GM12878 (cell line): Measurements from ENCODE around the gene CYYR1. TPM values are rescaled to one million over a fixed set of nuclear protein-coding genes. Genes with fewer than 3 reads are reported as not detected.

ENCODE experiments used
- ATAC-seq: fragments of 200-7000 bp; cut with Tn5 transposase; 3 replicates; pipeline ENCODE4 v1.9.1; 2020; ENCODE audit warnings: mild to moderate bottlenecking, moderate library complexity
- BruUV-seq: library from RNA; stranded (reverse); fragments of 400-500 nt; replicated peaks from 2 replicates; lab custom pipeline; 2021; lab: Mats Ljungman, UMichigan
- CTCF ChIA-PET: fragments of 300-600 bp; sonication (Branson Sonifier 250); formaldehyde crosslinking; extraction: SDS; loops from one replicate; lab custom pipeline; 2021; ENCODE audit warnings: inconsistent platforms; lab: Yijun Ruan, JAX
- POLR2A ChIA-PET: fragments of 350-600 bp; formaldehyde crosslinking; extraction: SDS; loops from one replicate; lab custom pipeline; 2021; ENCODE audit warnings: inconsistent platforms; lab: Charles Lee
- RAD21 ChIA-PET: fragments of 300-600 bp; sonication (Branson Sonifier 250); formaldehyde crosslinking; loops from one replicate; lab custom pipeline; 2023; ENCODE audit warnings: antibody characterized with exemption; ENCODE audit not compliant: unreplicated experiment; lab: Charles Lee
- SMC1A ChIA-PET: fragments of 300-600 bp; sonication (Branson Sonifier 250); formaldehyde crosslinking; loops from one replicate; lab custom pipeline; 2023; ENCODE audit not compliant: unreplicated experiment, uncharacterized antibody; lab: Charles Lee
- DNase-seq: peaks from one replicate; pipeline ENCODE4 v3.0.0-alpha.2; 2011; ENCODE audit warnings: low read depth, low spot score
- FAIRE-seq: peaks from 3 replicates; lab custom pipeline; 2011; peaks lifted over from hg19 to GRCh38; lab: Jason Lieb, UNC
- H2AFZ ChIP-seq: 2 replicates; pipeline ENCODE4 v1.6.0; 2011; ENCODE audit warnings: low read depth, low read length, control low read depth; ENCODE audit not compliant: control insufficient read depth
- H3K27ac ChIP-seq: 2 replicates; pipeline ENCODE4 v1.5.1; 2011; ENCODE audit warnings: control low read depth; ENCODE audit not compliant: control insufficient read depth, insufficient read depth
- H3K27me3 ChIP-seq, 2 experiments: replicated peaks in 1 of 2; 2 replicates each; pipeline versions ENCODE4 v1.6.0 to v1.6.1; 2011; ENCODE audit warnings: low read length in 1 of 2; ENCODE audit not compliant: control insufficient read depth in 2 of 2, insufficient read depth in 2 of 2
- H3K36me3 ChIP-seq, 2 experiments: 2 replicates each; pipeline ENCODE4 v1.5.1; 2011; ENCODE audit warnings: low read length in 1 of 2; ENCODE audit not compliant: control insufficient read depth in 2 of 2, insufficient read depth in 2 of 2
- H3K4me1 ChIP-seq: 2 replicates; pipeline ENCODE4 v1.6.1; 2011; ENCODE audit warnings: mild to moderate bottlenecking, low read length, moderate library complexity, mixed read lengths; ENCODE audit not compliant: control insufficient read depth, insufficient read depth
- H3K4me2 ChIP-seq: 2 replicates; pipeline ENCODE4 v1.6.0; 2011; ENCODE audit warnings: control low read depth; ENCODE audit not compliant: control insufficient read depth, insufficient read depth
- H3K4me3 ChIP-seq: fragments of 200-600 bp; sonication (generic); 2 replicates; pipeline ENCODE4 v1.5.1; 2016
- H3K79me2 ChIP-seq: 2 replicates; pipeline ENCODE4 v1.6.0; 2011; ENCODE audit warnings: low read length; ENCODE audit not compliant: control insufficient read depth, insufficient read depth
- H3K9ac ChIP-seq: 2 replicates; pipeline ENCODE4 v1.8.0; 2011; ENCODE audit warnings: low read length, control low read depth, mixed read lengths; ENCODE audit not compliant: control insufficient read depth, insufficient read depth
- H3K9me3 ChIP-seq: replicated peaks from 3 replicates; pipeline ENCODE4 v1.5.1; 2011; ENCODE audit warnings: mild to moderate bottlenecking, low read length; ENCODE audit not compliant: control insufficient read depth, insufficient read depth
- H4K20me1 ChIP-seq: 2 replicates; pipeline ENCODE4 v1.6.0; 2011; ENCODE audit not compliant: control insufficient read depth, insufficient read depth
- CHD4 ChIP-seq: fragments of 200-600 bp; sonication (generic); IDR thresholded peaks from 2 replicates; pipeline ENCODE4 v1.6.1; 2016; ENCODE audit warnings: mild to moderate bottlenecking
- MEF2B ChIP-seq: fragments of 450-650 bp; IDR thresholded peaks from 2 replicates; pipeline ENCODE4 v1.6.1; 2018; ENCODE audit warnings: mild to moderate bottlenecking, moderate library complexity; ENCODE audit not compliant: partially characterized antibody, poor library complexity, severe bottlenecking
- SRF ChIP-seq, 2 experiments: IDR thresholded peaks; 2 replicates each; pipeline ENCODE4 v1.6.1; 2011; ENCODE audit warnings: low read depth in 2 of 2, low read length in 2 of 2, mild to moderate bottlenecking in 1 of 2, moderate library complexity in 1 of 2
- ZNF207 ChIP-seq: fragments of 450-650 bp; IDR thresholded peaks from 2 replicates; pipeline ENCODE4 v1.6.1; 2014; ENCODE audit warnings: antibody characterized with exemption, mild to moderate bottlenecking, borderline replicate concordance
- WGBS: methylation state at CpG from one replicate; pipeline ENCODE4 v1.1.6; 2016; ENCODE audit warnings: low lambda C conversion rate; ENCODE audit not compliant: insufficient replicate concordance, insufficient coverage; ENCODE audit errors: missing lambda C conversion rate; 5-methylcytosine and 5-hydroxymethylcytosine counted together
- in situ Hi-C: fragments of 300-500 bp; cut with MboI; formaldehyde crosslinking; loops from 9 replicates; pipeline ENCODE4 v1.14.3; 2018; ENCODE audit warnings: mixed read lengths
- intact Hi-C: fragments of 100-400 bp; cut with micrococcal nuclease; formaldehyde crosslinking; loops from one replicate; pipeline ENCODE4 v1.14.2; 2022; ENCODE audit not compliant: unreplicated experiment
- polyA plus RNA-seq, 11 experiments: library from polyadenylated mRNA; depleted of rRNA in 4 of 11; unstranded in 6 of 11; stranded (reverse) in 5 of 11; fragments of >200 nt; fragmentation: Nextera tagmentation in 4 of 11; fragmentation: Illumina TruSeq in 1 of 11; extraction: Ambion mirVana in 4 of 11; extraction: Trizol in 1 of 11; gene quantifications; 1 replicate in 1 of 11; 2 replicates in 10 of 11; pipeline versions ENCODE4 v1.2.1 to v1.2.3, GENCODE V29; 2011 to 2016; ENCODE audit warnings: inconsistent platforms in 2 of 11, missing spikeins in 2 of 11, low read depth in 1 of 11
- total RNA-seq, 4 experiments: library from RNA; depleted of rRNA in 3 of 4; stranded (reverse); fragments of >200 nt in 3 of 4; fragmentation: Illumina TruSeq in 1 of 4; extraction: Trizol in 1 of 4; gene quantifications; 2 replicates each; pipeline versions ENCODE4 v1.2.1 to v1.2.3, GENCODE V29; 2013 to 2021
- TF ChIP-seq, protein P1 (sequence below): IDR thresholded peaks from 2 replicates; pipeline ENCODE4 v1.6.1; 2012; ENCODE audit warnings: low read length, inconsistent platforms
- TF ChIP-seq, protein P2 (sequence below): IDR thresholded peaks from 2 replicates; pipeline ENCODE4 v1.6.1; 2011; ENCODE audit warnings: low read depth, mild to moderate bottlenecking, low read length, moderate library complexity, borderline replicate concordance; ENCODE audit errors: extremely low read depth
- TF ChIP-seq, protein P3 (sequence below): fragments of 450-650 bp; IDR thresholded peaks from 2 replicates; pipeline ENCODE4 v1.6.1; 2016; ENCODE audit warnings: mild to moderate bottlenecking
- TF ChIP-seq, protein P4 (sequence below): fragments of 450-650 bp; formaldehyde crosslinking; IDR thresholded peaks from 2 replicates; pipeline ENCODE4 v1.4.0; 2022; ENCODE audit warnings: mild to moderate bottlenecking, moderate library complexity

CYYR1 gene
- total and polyA plus RNA-seq, 10 of the 15 experiments (the other 5 are each of a cell fraction or from before 2014, with no cell fraction given): 0.11 to 0.13 TPM; not detected in 8

DNA sequence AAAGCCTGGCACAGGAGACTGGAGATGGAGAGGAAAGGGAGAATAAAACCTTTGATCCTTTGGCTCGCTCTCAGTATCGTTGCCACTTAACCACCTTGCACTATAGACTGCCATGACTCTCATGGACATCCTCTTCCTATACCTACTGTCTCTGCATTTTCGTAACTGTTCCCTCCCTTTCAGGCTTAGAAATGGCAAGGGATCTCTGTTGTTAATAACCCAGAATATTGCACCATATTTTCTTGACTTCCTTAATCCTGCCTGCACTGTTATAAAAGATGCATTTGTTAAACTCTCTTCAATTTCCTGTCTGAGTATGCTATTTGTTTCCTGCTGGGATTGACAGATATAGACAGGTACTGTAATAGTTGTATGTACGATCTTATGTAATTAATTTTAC lies 38.6 kb downstream of the CYYR1 start:
- no TSS peak for BruUV-seq
- no peaks in the 10 kb centered on the region for H3K9me3 ChIP-seq
- TF ChIP-seq, protein P1, sequence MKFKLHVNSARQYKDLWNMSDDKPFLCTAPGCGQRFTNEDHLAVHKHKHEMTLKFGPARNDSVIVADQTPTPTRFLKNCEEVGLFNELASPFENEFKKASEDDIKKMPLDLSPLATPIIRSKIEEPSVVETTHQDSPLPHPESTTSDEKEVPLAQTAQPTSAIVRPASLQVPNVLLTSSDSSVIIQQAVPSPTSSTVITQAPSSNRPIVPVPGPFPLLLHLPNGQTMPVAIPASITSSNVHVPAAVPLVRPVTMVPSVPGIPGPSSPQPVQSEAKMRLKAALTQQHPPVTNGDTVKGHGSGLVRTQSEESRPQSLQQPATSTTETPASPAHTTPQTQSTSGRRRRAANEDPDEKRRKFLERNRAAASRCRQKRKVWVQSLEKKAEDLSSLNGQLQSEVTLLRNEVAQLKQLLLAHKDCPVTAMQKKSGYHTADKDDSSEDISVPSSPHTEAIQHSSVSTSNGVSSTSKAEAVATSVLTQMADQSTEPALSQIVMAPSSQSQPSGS: no peak
- TF ChIP-seq SRF (IDR thresholded peaks at IDR 0.05; ENCODE audit: low read depth in 2 of 2, low read length in 2 of 2) (no peak), ZNF207 (no peak)
- TF ChIP-seq, protein P2, sequence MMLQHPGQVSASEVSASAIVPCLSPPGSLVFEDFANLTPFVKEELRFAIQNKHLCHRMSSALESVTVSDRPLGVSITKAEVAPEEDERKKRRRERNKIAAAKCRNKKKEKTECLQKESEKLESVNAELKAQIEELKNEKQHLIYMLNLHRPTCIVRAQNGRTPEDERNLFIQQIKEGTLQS: no peak
- intact Hi-C loops: no loop called here
- DNase-seq: no peak
- ChIA-PET POLR2A (no interaction called here), CTCF (no interaction called here), RAD21 (no interaction called here), SMC1A (no interaction called here)
- in situ Hi-C loops: no loop called here
- H3K9ac ChIP-seq: no peak overlapping the region
- H3K27ac ChIP-seq: no peak overlapping the region
- WGBS: 0% methylated on average over 4 of the region's 4 CpGs
- H4K20me1 ChIP-seq: no peaks in the 10 kb centered on the region
- FAIRE-seq: no peak
- no peaks in the 10 kb centered on the region for H3K36me3 ChIP-seq
- H3K79me2 ChIP-seq: no peaks in the 10 kb centered on the region
- no peaks in the 10 kb centered on the region for H3K27me3 ChIP-seq
- H3K4me2 ChIP-seq: no peak overlapping the region
- H2AFZ ChIP-seq: no peak overlapping the region
- no peaks in the 10 kb centered on the region for H3K4me1 ChIP-seq
- H3K4me3 ChIP-seq: no peak overlapping the region
- ATAC-seq: no peak

DNA sequence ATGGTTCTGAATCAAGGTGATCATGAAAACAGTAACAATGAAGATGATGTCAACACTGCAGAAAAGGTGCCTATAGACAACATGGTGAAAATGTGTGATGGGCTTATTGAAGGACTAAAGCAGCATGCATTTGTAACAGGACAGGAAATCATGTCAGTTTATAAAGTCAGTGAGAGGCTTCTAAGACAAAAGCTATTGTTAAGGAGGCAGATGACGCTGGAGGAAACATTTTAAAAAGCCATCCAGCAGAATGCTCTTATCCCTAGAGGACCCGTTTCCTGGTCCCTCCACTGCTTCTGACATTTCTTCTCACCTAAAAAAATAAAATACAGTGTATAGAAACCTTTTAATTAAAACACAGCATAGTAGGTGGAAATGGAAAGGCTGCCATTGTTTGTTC lies 40.9 kb downstream of the CYYR1 start:
- Histone ChIP-seq H3K9ac (no peak overlapping the region), H4K20me1 (no peaks in the 10 kb centered on the region), H3K4me3 (no peak overlapping the region), H3K4me2 (no peak overlapping the region), H3K4me1 (no peaks in the 10 kb centered on the region), H2AFZ (no peak overlapping the region), H3K79me2 (no peaks in the 10 kb centered on the region), H3K36me3 (no peaks in the 10 kb centered on the region), H3K27ac (no peak overlapping the region), H3K27me3 (no peaks in the 10 kb centered on the region), H3K9me3 (no peaks in the 10 kb centered on the region)
- POLR2A ChIA-PET: no interaction called here
- FAIRE-seq (no peak), ATAC-seq (no peak), DNase-seq (no peak)
- CTCF ChIA-PET: no interaction called here
- no TSS peak for BruUV-seq
- 2% methylated on average over 2 of the region's 2 CpGs for WGBS
- RAD21 ChIA-PET: no interaction called here
- SMC1A ChIA-PET: no interaction called here
- in situ Hi-C loops: no loop called here
- intact Hi-C loops: no loop called here
- TF ChIP-seq, protein P3, sequence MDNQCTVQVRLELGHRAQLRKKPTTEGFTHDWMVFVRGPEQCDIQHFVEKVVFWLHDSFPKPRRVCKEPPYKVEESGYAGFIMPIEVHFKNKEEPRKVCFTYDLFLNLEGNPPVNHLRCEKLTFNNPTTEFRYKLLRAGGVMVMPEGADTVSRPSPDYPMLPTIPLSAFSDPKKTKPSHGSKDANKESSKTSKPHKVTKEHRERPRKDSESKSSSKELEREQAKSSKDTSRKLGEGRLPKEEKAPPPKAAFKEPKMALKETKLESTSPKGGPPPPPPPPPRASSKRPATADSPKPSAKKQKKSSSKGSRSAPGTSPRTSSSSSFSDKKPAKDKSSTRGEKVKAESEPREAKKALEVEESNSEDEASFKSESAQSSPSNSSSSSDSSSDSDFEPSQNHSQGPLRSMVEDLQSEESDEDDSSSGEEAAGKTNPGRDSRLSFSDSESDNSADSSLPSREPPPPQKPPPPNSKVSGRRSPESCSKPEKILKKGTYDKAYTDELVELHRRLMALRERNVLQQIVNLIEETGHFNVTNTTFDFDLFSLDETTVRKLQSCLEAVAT: no peak
- no peak for TF ChIP-seq MEF2B
- TF ChIP-seq, protein P4, sequence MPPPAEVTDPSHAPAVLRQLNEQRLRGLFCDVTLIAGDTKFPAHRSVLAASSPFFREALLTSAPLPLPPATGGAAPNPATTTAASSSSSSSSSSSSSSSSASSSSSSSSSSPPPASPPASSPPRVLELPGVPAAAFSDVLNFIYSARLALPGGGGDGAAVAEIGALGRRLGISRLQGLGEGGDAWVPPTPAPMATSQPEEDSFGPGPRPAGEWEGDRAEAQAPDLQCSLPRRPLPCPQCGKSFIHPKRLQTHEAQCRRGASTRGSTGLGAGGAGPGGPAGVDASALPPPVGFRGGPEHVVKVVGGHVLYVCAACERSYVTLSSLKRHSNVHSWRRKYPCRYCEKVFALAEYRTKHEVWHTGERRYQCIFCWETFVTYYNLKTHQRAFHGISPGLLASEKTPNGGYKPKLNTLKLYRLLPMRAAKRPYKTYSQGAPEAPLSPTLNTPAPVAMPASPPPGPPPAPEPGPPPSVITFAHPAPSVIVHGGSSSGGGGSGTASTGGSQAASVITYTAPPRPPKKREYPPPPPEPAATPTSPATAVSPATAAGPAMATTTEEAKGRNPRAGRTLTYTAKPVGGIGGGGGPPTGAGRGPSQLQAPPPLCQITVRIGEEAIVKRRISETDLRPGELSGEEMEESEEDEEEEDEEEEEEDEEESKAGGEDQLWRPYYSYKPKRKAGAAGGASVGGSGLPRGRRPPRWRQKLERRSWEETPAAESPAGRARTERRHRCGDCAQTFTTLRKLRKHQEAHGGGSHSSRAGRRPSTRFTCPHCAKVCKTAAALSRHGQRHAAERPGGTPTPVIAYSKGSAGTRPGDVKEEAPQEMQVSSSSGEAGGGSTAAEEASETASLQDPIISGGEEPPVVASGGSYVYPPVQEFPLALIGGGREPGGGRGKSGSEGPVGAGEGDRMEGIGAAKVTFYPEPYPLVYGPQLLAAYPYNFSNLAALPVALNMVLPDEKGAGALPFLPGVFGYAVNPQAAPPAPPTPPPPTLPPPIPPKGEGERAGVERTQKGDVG (CRISPR knock-in tag): no peak
- no peak for TF ChIP-seq CHD4
